Breast epithelium (tissue), 3 donors: ENCODE measurements around the gene FBXL7.

ENCODE experiments used
- POLR2A ChIP-seq: fragments of 450-650 bp; IDR thresholded peaks from one replicate; pipeline ENCODE4 v1.6.1; 2016; ENCODE audit warnings: antibody characterized with exemption, mild to moderate bottlenecking, moderate library complexity
- POLR2AphosphoS5 ChIP-seq, 3 donors: sonication (generic); formaldehyde crosslinking; IDR thresholded peaks; one replicate each; pipeline ENCODE4 v1.6.1; 2017; ENCODE audit warnings: antibody characterized with exemption in 3 of 3

GRCh38 chr5:15776346-15776745 is 276.4 kb downstream of the FBXL7 start:
- no peak for TF ChIP-seq POLR2AphosphoS5 (IDR thresholded peaks at IDR 0.05)
- TF ChIP-seq POLR2A = no peak
